Measurements from ENCODE around the gene RAD21L1.

DNA sequence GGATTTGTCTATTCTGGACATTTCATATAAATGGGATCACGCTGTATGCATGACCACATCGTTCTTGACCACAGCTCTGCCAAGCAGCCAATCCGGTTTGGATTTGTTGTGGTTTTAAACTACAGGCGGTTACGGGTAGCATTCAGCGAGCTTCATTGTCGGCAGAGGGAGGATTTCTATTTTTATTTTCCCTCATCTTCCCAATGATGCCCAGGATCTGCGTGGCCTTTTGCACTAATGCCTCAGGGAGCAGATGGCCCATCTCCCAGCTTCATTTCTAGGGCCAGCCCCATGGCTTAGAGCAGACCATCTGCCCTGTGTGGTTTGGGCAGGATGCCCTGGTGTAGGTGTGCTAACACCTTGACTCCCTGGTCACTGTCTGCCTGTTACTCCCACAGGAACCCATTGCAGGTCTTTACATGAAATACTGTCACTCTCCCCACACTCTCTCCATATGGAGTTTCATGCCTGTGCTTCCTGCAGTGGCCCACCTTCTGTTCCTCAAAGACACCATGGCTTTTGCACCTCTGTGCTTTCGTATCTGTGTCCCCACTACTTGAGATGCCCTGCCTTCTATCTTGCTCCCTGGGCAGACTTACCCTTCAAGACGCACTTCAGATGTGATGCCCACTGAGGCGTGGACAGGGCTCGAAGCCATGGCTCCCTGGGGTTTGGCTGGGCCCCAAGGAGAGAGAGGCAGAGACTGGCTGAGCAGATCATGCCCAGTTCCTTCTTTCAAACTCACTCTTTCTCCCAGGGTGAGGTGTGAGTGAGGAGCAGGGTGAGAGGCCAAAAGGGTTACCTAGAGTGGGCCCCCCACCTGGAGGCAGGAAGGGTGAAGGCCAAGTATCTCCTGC lies 77.1 kb downstream of the RAD21L1 start:
- no peak for TF ChIP-seq POLR2AphosphoS5 (IDR thresholded peaks at IDR 0.05; ENCODE audit: low read depth, low read length)
- no peak for TF ChIP-seq TAF1 (IDR thresholded peaks at IDR 0.05; ENCODE audit: borderline replicate concordance, low read depth, low read length)
